GM12878 (cell line): ENCODE measurements around the gene POGLUT3. TPM values are rescaled to one million over a fixed set of nuclear protein-coding genes. Genes with fewer than 3 reads are reported as not detected.
A peak's percentile ranks its signal among the peaks of the same experiment; 100 is the strongest.

Experiments used
- ATAC-seq: fragments of 200-7000 bp; cut with Tn5 transposase; 3 replicates; pipeline ENCODE4 v1.9.1; 2020; ENCODE audit warnings: mild to moderate bottlenecking, moderate library complexity
- BruUV-seq: library from RNA; stranded (reverse); fragments of 400-500 nt; replicated peaks from 2 replicates; lab custom pipeline; 2021; lab: Mats Ljungman, UMichigan
- CTCF ChIA-PET: fragments of 300-600 bp; sonication (Branson Sonifier 250); formaldehyde crosslinking; extraction: SDS; loops from one replicate; lab custom pipeline; 2021; ENCODE audit warnings: inconsistent platforms; lab: Yijun Ruan, JAX
- POLR2A ChIA-PET: fragments of 350-600 bp; formaldehyde crosslinking; extraction: SDS; loops from one replicate; lab custom pipeline; 2021; ENCODE audit warnings: inconsistent platforms; lab: Charles Lee
- RAD21 ChIA-PET: fragments of 300-600 bp; sonication (Branson Sonifier 250); formaldehyde crosslinking; loops from one replicate; lab custom pipeline; 2023; ENCODE audit warnings: antibody characterized with exemption; ENCODE audit not compliant: unreplicated experiment; lab: Charles Lee
- SMC1A ChIA-PET: fragments of 300-600 bp; sonication (Branson Sonifier 250); formaldehyde crosslinking; loops from one replicate; lab custom pipeline; 2023; ENCODE audit not compliant: unreplicated experiment, uncharacterized antibody; lab: Charles Lee
- DNase-seq: peaks from one replicate; pipeline ENCODE4 v3.0.0-alpha.2; 2011; ENCODE audit warnings: low read depth, low spot score
- FAIRE-seq: peaks from 3 replicates; lab custom pipeline; 2011; peaks lifted over from hg19 to GRCh38; lab: Jason Lieb, UNC
- H2AFZ ChIP-seq: 2 replicates; pipeline ENCODE4 v1.6.0; 2011; ENCODE audit warnings: low read depth, low read length, control low read depth; ENCODE audit not compliant: control insufficient read depth
- H3K27ac ChIP-seq: 2 replicates; pipeline ENCODE4 v1.5.1; 2011; ENCODE audit warnings: control low read depth; ENCODE audit not compliant: control insufficient read depth, insufficient read depth
- H3K27me3 ChIP-seq, 2 experiments: replicated peaks in 1 of 2; 2 replicates each; pipeline versions ENCODE4 v1.6.0 to v1.6.1; 2011; ENCODE audit warnings: low read length in 1 of 2; ENCODE audit not compliant: control insufficient read depth in 2 of 2, insufficient read depth in 2 of 2
- H3K36me3 ChIP-seq, 2 experiments: 2 replicates each; pipeline ENCODE4 v1.5.1; 2011; ENCODE audit warnings: low read length in 1 of 2; ENCODE audit not compliant: control insufficient read depth in 2 of 2, insufficient read depth in 2 of 2
- H3K4me1 ChIP-seq: 2 replicates; pipeline ENCODE4 v1.6.1; 2011; ENCODE audit warnings: mild to moderate bottlenecking, low read length, moderate library complexity, mixed read lengths; ENCODE audit not compliant: control insufficient read depth, insufficient read depth
- H3K4me2 ChIP-seq: 2 replicates; pipeline ENCODE4 v1.6.0; 2011; ENCODE audit warnings: control low read depth; ENCODE audit not compliant: control insufficient read depth, insufficient read depth
- H3K4me3 ChIP-seq: fragments of 200-600 bp; sonication (generic); 2 replicates; pipeline ENCODE4 v1.5.1; 2016
- H3K79me2 ChIP-seq: 2 replicates; pipeline ENCODE4 v1.6.0; 2011; ENCODE audit warnings: low read length; ENCODE audit not compliant: control insufficient read depth, insufficient read depth
- H3K9ac ChIP-seq: 2 replicates; pipeline ENCODE4 v1.8.0; 2011; ENCODE audit warnings: low read length, control low read depth, mixed read lengths; ENCODE audit not compliant: control insufficient read depth, insufficient read depth
- H3K9me3 ChIP-seq: replicated peaks from 3 replicates; pipeline ENCODE4 v1.5.1; 2011; ENCODE audit warnings: mild to moderate bottlenecking, low read length; ENCODE audit not compliant: control insufficient read depth, insufficient read depth
- H4K20me1 ChIP-seq: 2 replicates; pipeline ENCODE4 v1.6.0; 2011; ENCODE audit not compliant: control insufficient read depth, insufficient read depth
- EED ChIP-seq: sonication (generic); IDR thresholded peaks from 2 replicates; pipeline ENCODE4 v1.6.1; 2016; ENCODE audit warnings: antibody characterized with exemption, low read depth
- EP300 ChIP-seq, 2 experiments: fragments of 150-350 bp in 1 of 2; IDR thresholded peaks; 2 replicates each; pipeline ENCODE4 v1.6.1; 2011 to 2012; ENCODE audit warnings: low read depth in 2 of 2, low read length in 2 of 2, borderline replicate concordance in 1 of 2, improper control_type of control experiment in 1 of 2, inconsistent platforms in 1 of 2; ENCODE audit not compliant: control insufficient read depth in 1 of 2
- IKZF2 ChIP-seq, 2 experiments: fragments of 450-650 bp; IDR thresholded peaks; 2 replicates each; pipeline ENCODE4 v1.6.1; 2017; ENCODE audit warnings: mild to moderate bottlenecking in 2 of 2, moderate library complexity in 2 of 2
- RCOR1 ChIP-seq: conservative IDR thresholded peaks from 2 replicates; pipeline ENCODE4 v1.6.1; 2012; ENCODE audit warnings: low read depth, low read length, improper control_type of control experiment
- TCF3 ChIP-seq: IDR thresholded peaks from 2 replicates; pipeline ENCODE4 v1.6.1; 2012; ENCODE audit warnings: low read depth, mild to moderate bottlenecking, low read length, borderline replicate concordance; ENCODE audit not compliant: insufficient read depth
- WGBS: methylation state at CpG from one replicate; pipeline ENCODE4 v1.1.6; 2016; ENCODE audit warnings: low lambda C conversion rate; ENCODE audit not compliant: insufficient replicate concordance, insufficient coverage; ENCODE audit errors: missing lambda C conversion rate; 5-methylcytosine and 5-hydroxymethylcytosine counted together
- in situ Hi-C: fragments of 300-500 bp; cut with MboI; formaldehyde crosslinking; loops from 9 replicates; pipeline ENCODE4 v1.14.3; 2018; ENCODE audit warnings: mixed read lengths
- intact Hi-C: fragments of 100-400 bp; cut with micrococcal nuclease; formaldehyde crosslinking; loops from one replicate; pipeline ENCODE4 v1.14.2; 2022; ENCODE audit not compliant: unreplicated experiment
- polyA plus RNA-seq, 11 experiments: library from polyadenylated mRNA; depleted of rRNA in 4 of 11; unstranded in 6 of 11; stranded (reverse) in 5 of 11; fragments of >200 nt; fragmentation: Nextera tagmentation in 4 of 11; fragmentation: Illumina TruSeq in 1 of 11; extraction: Ambion mirVana in 4 of 11; extraction: Trizol in 1 of 11; gene quantifications; 1 replicate in 1 of 11; 2 replicates in 10 of 11; pipeline versions ENCODE4 v1.2.1 to v1.2.3, GENCODE V29; 2011 to 2016; ENCODE audit warnings: inconsistent platforms in 2 of 11, missing spikeins in 2 of 11, low read depth in 1 of 11
- total RNA-seq, 4 experiments: library from RNA; depleted of rRNA in 3 of 4; stranded (reverse); fragments of >200 nt in 3 of 4; fragmentation: Illumina TruSeq in 1 of 4; extraction: Trizol in 1 of 4; gene quantifications; 2 replicates each; pipeline versions ENCODE4 v1.2.1 to v1.2.3, GENCODE V29; 2013 to 2021
- TF ChIP-seq, protein P1 (sequence below): fragments of 150-350 bp; IDR thresholded peaks from 2 replicates; pipeline ENCODE4 v1.6.1; 2014; ENCODE audit warnings: mild to moderate bottlenecking, low read depth, low read length
- TF ChIP-seq, protein P2 (sequence below): fragments of 450-650 bp; IDR thresholded peaks from 2 replicates; pipeline ENCODE4 v1.6.1; 2016; ENCODE audit warnings: mild to moderate bottlenecking

Gene POGLUT3
- total and polyA plus RNA-seq, 10 of the 15 experiments (the other 5 are each of a cell fraction or from before 2014, with no cell fraction given): 3.7 to 21.5 (median 12.9) TPM

DNA sequence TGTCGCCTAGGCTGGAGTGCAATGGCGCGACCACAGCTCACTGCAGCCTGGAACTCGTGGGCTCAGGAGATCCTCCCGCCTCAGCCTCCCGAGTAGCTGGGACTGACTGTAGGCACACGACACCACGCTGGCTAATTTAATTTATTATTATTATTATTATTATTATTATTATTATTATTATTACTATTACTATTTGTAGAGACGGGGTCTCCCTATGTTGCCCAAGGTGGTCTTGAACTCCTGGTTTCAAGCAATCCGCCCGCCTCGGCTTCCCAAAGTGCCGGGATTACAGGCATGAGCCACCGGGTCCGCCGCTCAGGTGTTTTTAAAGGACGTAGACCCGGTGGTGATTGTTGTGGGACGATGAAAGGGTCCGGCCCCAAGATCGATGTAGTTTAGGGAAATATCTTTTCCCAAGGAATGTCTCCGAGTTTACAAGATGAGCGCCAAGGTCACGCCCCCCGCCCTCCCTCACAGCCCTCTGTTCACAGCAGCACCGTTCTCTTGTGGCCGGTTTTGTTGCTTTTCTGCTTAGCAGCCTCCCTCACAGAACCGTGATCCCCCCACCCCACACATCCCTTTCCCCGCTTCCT, 728 bp upstream of the POGLUT3 start:
- H3K4me2 ChIP-seq: peak overlapping the region; percentile 94; the same call in 1 of the 2 replicates
- no peak for DNase-seq
- ChIA-PET POLR2A (interaction anchor here (1.0 kb wide), 1 partner anchor 61 kb away, joined by 3 read pairs; no protein-coding TSS in a partner anchor), RAD21 (no interaction called here), CTCF (no interaction called here), SMC1A (interaction anchor here (0.6 to 1.1 kb wide), 4 partner anchors 60 to 1475 kb away, joined by 3 to 4 read pairs (median 3); no protein-coding TSS in a partner anchor)
- peak overlapping the region; percentile 79 for H2AFZ ChIP-seq
- TF ChIP-seq RCOR1 (no peak), EP300 (IDR thresholded peaks at IDR 0.05; ENCODE audit: borderline replicate concordance in 1 of 2, control insufficient read depth in 1 of 2, low read depth in 2 of 2, low read length in 2 of 2) (no peak), IKZF2 (IDR thresholded peaks at IDR 0.05) (peak in 1 of 2 experiments; percentile 2; a peak in 1 of 4 replicates), TCF3 (no peak), EED (no peak)
- TF ChIP-seq, protein P1, sequence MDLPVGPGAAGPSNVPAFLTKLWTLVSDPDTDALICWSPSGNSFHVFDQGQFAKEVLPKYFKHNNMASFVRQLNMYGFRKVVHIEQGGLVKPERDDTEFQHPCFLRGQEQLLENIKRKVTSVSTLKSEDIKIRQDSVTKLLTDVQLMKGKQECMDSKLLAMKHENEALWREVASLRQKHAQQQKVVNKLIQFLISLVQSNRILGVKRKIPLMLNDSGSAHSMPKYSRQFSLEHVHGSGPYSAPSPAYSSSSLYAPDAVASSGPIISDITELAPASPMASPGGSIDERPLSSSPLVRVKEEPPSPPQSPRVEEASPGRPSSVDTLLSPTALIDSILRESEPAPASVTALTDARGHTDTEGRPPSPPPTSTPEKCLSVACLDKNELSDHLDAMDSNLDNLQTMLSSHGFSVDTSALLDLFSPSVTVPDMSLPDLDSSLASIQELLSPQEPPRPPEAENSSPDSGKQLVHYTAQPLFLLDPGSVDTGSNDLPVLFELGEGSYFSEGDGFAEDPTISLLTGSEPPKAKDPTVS: no peak
- TF ChIP-seq, protein P2, sequence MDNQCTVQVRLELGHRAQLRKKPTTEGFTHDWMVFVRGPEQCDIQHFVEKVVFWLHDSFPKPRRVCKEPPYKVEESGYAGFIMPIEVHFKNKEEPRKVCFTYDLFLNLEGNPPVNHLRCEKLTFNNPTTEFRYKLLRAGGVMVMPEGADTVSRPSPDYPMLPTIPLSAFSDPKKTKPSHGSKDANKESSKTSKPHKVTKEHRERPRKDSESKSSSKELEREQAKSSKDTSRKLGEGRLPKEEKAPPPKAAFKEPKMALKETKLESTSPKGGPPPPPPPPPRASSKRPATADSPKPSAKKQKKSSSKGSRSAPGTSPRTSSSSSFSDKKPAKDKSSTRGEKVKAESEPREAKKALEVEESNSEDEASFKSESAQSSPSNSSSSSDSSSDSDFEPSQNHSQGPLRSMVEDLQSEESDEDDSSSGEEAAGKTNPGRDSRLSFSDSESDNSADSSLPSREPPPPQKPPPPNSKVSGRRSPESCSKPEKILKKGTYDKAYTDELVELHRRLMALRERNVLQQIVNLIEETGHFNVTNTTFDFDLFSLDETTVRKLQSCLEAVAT: 0 out of 2 replicates have a peak, but pooled peaks have one; percentile 75
- no peak for FAIRE-seq
- peak overlapping the region; percentile 97 for H3K9ac ChIP-seq
- H3K9me3 ChIP-seq: no peaks in the 10 kb centered on the region
- no peaks in the 10 kb centered on the region for H3K27me3 ChIP-seq
- 84% methylated on average over 27 of the region's 29 CpGs for WGBS
- H4K20me1 ChIP-seq: no peaks in the 10 kb centered on the region
- ATAC-seq: no peak
- no TSS peak for BruUV-seq
- in situ Hi-C loops (no loop called here), intact Hi-C loops (loop anchor here (10.0 kb wide), 1 partner anchor 274 kb away; the partner anchor contains the start of genes ATM and NPAT)
- no peaks in the 10 kb centered on the region for H3K36me3 ChIP-seq
- no peaks in the 10 kb centered on the region for H3K4me1 ChIP-seq
- H3K27ac ChIP-seq: peak overlapping the region; percentile 66
- H3K4me3 ChIP-seq: 0 out of 2 replicates have a peak overlapping the region, but pooled peaks have one; percentile 65
- peaks cover 10% of the 10 kb centered on the region for H3K79me2 ChIP-seq
